ENCODE measurements around the gene PHETA1. TPM values are rescaled to one million over a fixed set of nuclear protein-coding genes. Genes with fewer than 3 reads are reported as not detected.

The PHETA1 gene
- total RNA-seq, 1 donor from 2014 or later, result 8.2 TPM

DNA sequence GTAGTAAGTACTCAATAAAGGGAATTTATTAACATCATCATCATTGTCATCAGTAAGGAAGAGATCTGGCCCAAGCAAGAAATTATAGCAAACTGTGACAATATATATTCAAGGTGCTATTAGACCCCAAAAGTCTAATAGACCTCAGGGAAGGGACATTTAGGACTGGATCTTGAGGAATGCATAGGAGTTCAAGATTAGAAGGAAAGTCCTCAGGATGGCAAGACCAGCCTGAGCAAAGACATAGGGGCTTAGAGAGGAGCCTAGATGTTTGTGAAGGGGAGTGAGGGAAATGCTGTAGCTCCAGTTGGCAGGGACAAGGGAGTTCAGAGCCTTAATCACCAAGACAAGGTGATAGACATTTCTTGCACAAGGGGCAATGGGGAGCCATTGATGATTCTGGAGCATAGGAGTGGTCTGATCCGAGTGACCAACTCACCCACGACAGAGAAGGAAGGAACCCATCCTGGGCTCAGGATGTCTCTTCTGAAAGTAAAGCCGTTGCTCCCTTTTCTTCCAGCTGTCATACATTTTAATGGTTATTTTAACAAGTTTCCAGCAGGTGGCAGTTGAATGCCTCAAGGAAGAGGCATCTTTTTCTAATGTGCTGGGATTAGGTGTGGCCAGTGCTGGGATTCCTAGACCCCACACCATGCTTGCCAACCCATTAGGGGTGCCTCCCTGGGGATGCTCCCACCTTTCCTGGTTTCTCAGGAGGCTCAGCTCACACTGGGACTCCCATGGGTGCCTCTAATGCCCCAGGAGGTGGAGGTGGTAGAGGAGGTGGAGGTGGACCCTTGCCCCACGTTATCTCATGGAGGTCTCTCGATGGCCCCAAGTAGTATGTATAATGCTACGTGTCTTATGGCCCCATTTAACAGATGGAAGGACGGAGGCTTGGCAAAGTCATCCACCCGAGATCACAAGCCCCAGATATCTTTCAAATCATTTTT lies 37.8 kb downstream of the PHETA1 start:
- DNase-seq (ENCODE audit: low spot score in 2 of 2), result peak in 1 of 2 donors; percentile 52
- FAIRE-seq, result no peak

GRCh38 chr12:111328138-111328537 lies 40.8 kb downstream of the PHETA1 start:
- DNase-seq (ENCODE audit: low spot score in 2 of 2) (no peak), FAIRE-seq (no peak)

DNA sequence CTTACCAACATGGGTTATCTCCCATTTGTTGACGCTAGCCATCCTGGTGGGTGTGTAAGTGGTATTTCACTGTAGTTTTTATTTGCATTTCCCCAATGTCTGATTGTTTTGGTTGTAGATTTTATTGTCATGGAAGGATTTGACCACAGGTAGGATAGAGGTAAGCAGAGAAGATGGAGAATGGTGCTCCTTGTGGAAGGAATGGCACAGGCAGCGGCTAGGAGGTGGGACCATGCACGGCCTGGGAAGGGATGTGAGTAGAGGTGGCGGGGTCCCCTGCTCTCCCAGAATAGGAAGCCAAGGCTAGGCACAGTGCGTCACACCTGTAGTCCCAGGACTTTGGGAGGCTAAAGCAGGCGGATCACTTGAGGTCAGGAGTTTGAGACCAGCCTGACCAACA lies 41.4 kb downstream of the PHETA1 start:
- FAIRE-seq, result no peak
- no peak for DNase-seq (ENCODE audit: low spot score in 2 of 2)

DNA sequence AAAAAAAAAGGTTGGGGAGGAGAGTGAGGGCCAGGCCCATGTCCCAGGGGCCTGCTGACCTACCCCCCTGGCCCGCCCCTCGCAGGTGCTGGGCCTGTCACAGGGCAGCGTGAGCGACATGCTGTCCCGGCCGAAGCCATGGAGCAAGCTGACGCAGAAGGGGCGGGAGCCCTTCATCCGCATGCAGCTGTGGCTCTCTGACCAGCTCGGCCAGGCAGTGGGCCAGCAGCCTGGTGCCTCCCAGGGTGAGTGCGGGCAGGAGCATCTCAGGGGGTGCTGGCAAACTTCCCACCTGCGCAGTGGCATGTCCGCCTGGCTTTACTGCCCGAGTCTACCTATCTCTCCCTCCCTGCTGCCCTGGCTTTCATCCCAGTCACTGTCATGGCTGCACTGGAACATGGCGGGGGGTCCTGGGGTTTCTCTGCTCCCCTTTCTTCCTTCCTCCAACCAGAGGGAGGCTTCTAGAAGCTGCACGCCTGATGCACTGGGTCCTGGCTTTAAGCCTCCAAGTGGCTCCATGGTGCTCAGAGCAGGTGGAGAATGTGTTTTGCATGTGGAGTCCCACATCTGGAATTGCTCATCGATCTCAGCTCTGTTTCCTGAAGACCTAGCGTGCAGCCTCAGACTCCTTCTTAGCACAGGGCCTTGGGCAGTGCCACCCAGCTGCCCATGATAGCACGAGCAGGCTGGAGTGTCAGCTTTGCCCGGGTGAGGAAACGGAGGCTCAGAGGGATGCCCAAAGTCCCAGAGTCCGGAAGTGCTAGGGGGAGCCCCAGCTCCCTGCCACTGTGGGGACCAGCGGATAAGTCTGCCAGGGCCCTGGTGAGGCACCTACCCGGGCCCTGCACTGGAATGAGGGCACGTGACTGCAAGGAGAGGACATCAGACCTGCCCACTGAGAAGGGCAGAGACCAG lies 46.3 kb downstream of the PHETA1 start:
- peak in 1 of 2 donors; percentile 70 for DNase-seq (ENCODE audit: low spot score in 2 of 2)
- FAIRE-seq, result no peak

- FAIRE-seq, result no peak
- no peak for DNase-seq (ENCODE audit: low spot score in 2 of 2)
Measured at GRCh38 chr12:111321317-111321716, 47.6 kb downstream of the PHETA1 start.

- DNase-seq (ENCODE audit: low spot score in 2 of 2) (no peak), FAIRE-seq (no peak)
Measured at GRCh38 chr12:111320258-111321050, 48.4 kb downstream of the PHETA1 start.

DNA sequence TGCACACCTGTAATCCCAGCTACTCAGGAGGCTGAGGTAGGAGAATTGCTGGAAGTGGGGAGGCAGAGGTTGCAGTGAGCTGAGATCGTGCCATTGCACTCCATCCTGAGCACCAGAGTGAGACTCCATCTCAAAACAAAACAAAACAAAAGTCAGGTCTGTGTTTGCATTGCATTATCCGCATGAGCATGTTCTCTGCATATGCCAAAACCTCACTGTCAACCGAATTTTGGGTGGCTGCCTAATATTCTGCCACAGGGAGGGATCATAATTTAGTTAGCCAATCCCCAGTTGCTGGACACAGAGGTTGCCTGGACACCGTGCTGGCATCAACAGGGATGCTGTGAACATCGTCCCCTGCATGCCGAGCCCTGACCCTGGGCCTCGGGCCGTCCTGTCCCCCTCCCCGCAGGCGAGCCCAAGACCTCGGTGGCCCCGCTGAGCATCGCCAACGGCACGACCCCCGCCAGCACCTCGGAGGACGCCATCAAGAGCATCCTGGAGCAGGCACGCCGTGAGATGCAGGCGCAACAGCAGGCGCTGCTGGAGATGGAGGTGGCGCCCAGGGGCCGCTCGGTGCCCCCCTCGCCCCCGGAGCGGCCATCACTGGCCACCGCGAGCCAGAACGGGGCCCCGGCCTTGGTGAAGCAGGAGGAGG lies 49.2 kb downstream of the PHETA1 start:
- FAIRE-seq, result no peak
- DNase-seq (ENCODE audit: low spot score in 2 of 2), result no peak

- FAIRE-seq, result no peak
Measured at GRCh38 chr12:111318450-111318849, 50.4 kb downstream of the PHETA1 start.

GRCh38 chr12:111316671-111317070 lies 52.2 kb downstream of the PHETA1 start:
- FAIRE-seq (no peak), DNase-seq (ENCODE audit: low spot score in 2 of 2) (no peak)

More at GRCh38 chr12:111318450-111318849, 50.4 kb downstream of the PHETA1 start:
- no peak for DNase-seq (ENCODE audit: low spot score in 2 of 2)

- DNase-seq (ENCODE audit: low spot score in 2 of 2) (no peak), FAIRE-seq (no peak)
Measured at GRCh38 chr12:111314953-111315539, 53.8 kb downstream of the PHETA1 start.

- no peak for FAIRE-seq
Measured at GRCh38 chr12:111313833-111314259, 55.0 kb downstream of the PHETA1 start.

DNA sequence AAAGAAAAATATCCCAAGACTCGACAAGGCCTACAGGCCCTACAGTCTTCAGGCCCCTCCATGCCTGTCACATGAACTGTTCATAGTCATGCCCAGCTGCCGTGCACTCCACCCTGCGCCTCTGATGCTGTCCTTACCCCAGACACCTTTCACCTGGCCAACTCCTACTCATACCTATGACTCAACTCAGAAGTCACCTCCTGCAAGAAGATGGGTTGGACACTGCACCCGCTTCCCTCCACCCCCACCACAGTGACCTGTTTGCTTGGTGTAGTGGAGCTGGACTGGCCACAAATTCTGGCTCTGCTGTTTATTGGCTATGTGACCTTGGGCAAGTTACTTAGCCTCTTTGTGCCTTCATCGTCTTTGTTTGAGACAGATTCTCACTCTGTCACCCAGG lies 56.2 kb downstream of the PHETA1 start:
- FAIRE-seq, result no peak
- no peak for DNase-seq (ENCODE audit: low spot score in 2 of 2)

More at GRCh38 chr12:111313833-111314259, 55.0 kb downstream of the PHETA1 start:
- DNase-seq (ENCODE audit: low spot score in 2 of 2), result peak; percentile 78 to 87

- FAIRE-seq (no peak), DNase-seq (ENCODE audit: low spot score in 2 of 2) (no peak)
Measured at GRCh38 chr12:111312016-111312415, 56.9 kb downstream of the PHETA1 start.

DNA sequence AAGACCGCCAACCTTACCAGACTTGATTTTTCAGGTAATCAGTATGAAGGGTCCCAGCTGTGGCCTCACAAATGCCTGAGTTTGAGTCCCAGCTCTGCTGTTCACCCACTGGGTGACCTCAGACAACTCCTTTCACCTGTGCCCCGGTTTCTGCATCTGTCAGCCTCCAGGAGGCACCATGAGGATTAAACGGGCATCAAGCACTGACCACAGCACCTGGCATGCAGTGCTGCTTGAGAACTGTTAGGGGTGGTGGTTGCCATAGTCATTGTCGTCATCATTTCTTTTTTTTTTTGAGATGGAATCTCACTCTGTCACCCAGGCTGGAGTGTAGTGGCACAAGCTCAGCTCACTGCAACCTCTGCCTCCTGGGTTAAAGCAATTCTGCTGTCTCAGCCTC lies 57.9 kb downstream of the PHETA1 start:
- no peak for DNase-seq (ENCODE audit: low spot score in 2 of 2)
- no peak for FAIRE-seq

Small RNA genes lying within 50 kb of the gene (small RNA-seq; reads per million reads assigned to genes)
- not detected for gene RNA5SP373

Other genes with a start within 250 kb of the PHETA1 start
- gene SH2B3, start 36.8 kb upstream of the PHETA1 start, total RNA-seq, result 2.4 TPM
- gene ATXN2, start 230.2 kb upstream of the PHETA1 start, total RNA-seq, result 79.1 TPM

Data from frontal cortex (tissue), 4 donors.